HG02623 (cell line): ENCODE results near the gene E2F6.

Experiments used
- ATAC-seq: cut with Tn5 transposase; IDR thresholded peaks from one replicate; pipeline ENCODE4 v1.9.1; 2021; ENCODE audit warnings: moderate library complexity; ENCODE audit not compliant: unreplicated experiment

E2F6 gene

DNA sequence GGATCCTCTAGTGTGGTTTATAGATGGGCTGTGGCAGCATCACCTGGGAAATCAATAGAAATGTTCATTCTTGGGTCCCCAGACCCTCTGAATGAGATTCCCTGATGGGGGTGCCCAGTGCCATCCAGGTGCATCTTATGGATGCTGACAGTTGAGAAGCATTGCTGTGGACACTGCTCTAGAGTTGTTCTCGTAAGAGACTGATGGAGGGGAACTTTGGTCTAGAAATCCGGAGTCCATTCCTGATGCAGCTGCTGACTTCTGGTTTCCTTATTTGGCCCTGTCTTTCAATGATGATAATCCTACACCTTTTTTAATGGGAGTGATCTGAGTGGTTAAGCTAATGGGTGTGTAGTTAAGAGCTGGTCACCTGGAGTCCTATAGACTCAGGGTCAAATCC lies 28.3 kb upstream of the E2F6 start:
- no peak for ATAC-seq

DNA sequence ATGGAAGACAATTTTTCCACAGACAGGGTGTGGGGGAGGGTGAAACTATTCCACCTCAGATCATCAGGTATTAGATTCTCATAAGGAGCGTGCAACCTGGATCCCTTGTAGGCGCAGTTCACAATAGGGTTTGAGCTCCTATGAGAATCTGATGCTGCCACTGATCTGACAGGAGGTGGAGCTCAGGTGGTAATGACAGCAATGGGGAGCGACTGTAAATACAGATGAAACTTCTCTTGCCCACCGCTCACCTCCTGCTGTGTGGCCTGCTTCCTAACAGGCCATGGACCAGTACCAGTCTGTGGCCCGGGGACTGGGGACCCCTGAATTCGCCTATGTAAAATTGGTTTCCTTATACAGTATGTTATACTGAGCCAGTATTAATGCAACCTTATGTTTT lies 27.3 kb upstream of the E2F6 start:
- no peak for ATAC-seq

DNA sequence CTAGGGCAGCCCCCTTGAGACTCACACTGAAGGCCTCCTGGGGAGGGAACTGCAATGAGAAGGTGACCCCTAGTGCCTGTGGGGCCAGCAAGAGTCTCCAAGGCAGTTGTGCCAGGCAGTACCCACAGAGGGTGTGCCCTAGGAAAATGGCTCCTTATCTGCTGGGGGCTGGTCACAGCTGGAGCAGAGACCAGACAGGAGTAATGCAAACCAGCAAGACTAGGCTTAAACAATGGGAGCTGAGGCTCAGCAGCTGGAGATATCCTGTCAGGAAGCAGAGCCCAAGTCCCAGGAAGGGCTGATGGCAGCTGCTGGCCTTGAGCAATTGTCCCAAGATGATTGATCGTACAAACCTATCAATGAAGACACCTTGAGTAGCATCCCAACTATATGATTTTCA lies 26.8 kb upstream of the E2F6 start:
- no peak for ATAC-seq

DNA sequence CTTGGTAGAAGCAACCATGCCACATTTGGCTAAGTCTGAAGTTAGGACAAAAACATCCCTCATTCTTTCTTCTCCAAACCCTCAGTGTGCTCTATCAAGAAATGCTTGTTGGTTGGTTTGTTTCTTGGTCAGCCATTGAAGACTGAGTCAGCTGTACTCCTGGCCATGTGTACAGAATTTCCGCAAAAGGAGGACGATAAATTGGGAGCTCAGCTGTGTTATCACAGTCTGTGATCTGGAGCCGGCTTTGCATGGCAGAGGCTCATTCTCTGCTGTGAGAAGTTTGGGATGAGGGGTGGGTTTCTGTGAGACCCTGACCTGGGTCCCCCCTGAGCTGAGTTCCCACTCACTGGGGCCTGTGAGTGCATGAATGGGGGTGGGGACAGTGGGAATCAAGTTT lies 26.3 kb upstream of the E2F6 start:
- ATAC-seq = no peak

DNA sequence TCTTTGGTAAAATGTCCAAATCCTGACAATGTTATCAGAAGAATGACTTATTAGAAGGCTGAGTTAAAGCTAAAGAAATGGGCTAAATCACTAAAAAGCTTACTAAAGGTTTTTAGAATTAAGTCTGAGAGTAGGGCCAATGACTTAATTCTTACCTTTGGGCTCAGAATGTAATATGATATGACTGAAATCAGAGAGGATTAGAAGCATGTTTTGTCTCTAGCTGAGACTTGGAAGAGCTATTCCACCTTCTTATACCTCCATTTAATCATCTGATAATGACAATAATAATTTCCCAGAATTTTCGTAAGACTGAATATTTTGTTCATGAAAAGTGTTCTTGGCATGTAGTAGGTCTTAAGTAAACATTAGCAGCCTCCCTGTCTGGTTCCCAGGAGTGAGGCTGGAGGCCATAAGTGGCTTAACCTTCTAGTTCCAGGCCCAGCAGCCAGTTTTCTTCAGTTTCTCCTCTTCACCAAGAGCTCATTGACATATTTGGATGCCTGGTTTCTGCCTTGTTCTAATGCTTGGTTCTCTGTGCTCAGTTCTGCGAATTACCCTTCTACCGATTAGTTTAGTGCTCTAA lies 25.5 kb upstream of the E2F6 start:
- no peak for ATAC-seq

DNA sequence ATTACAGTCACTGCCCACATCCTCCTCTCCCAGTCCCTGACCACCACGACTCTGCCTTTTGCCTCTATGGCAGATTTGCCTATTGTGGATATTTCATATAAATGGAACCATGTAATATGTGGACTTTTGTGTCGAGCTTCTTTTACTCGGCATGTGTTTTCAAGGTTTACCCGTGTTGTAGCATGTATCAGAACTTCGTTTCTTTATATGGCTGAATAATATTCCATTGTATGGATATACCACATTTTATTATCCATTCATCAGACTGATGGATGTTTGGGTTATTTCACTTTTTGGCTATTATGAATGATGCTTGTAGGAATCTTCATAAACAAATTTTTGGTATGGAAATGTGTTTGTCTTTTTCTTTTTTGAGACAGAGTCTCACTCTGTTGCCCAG lies 24.2 kb upstream of the E2F6 start:
- ATAC-seq = no peak

DNA sequence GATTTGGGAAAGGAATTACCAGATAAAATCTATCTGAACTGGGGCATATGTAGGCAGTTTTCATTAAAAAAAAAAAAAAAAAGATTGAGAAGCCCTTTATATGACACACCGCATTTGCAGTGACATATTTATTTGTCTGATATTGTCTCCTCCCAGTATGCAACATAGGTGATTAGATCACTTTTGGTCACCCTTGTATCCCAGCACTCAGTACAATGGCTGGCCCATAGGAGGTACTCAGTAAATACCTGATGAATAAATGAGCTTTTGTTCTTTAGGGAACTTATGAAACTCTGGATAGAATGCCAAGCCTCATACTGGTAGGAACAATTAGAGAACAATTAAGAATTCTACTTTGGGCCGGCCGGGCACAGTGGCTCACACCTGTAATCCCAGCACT lies 22.8 kb upstream of the E2F6 start:
- no peak for ATAC-seq

DNA sequence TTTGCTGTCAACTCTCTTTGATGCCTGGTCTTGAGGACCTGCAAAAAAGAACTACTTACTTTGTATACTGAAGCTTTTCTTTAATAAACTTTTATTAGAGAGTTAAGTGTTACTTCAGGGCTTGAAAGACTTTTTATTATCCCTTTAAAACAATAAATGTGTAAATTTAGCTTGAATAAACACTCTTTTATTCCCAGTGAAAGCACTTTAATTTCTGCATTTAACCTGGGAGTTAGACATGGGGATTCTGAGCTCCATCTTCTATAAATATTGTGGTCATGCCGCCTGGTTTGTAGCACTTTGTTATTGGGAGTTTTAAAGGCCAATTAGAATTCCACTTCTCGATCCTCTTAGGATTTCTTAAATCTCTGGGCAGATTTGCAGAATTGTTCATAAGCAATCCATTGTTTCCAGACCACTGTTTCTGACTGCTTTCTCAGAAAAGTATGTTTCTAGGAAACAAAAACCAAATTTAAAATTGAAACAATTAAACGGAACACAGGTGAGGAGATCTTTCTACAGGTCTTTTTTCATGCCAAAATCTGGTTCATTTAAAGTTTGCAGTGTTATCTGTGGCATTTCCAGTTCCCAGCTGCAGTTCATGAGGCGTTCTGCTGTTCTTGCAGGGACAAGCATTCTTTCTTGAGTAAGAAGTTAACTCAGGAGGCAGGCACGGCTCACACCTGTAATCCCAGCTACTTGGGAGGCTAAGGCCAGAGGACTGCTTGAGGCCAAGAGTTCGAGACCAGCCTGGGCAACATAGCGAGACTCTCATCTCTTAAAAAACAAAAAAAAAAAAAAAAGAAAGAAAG lies 18.1 kb upstream of the E2F6 start:
- no peak for ATAC-seq

DNA sequence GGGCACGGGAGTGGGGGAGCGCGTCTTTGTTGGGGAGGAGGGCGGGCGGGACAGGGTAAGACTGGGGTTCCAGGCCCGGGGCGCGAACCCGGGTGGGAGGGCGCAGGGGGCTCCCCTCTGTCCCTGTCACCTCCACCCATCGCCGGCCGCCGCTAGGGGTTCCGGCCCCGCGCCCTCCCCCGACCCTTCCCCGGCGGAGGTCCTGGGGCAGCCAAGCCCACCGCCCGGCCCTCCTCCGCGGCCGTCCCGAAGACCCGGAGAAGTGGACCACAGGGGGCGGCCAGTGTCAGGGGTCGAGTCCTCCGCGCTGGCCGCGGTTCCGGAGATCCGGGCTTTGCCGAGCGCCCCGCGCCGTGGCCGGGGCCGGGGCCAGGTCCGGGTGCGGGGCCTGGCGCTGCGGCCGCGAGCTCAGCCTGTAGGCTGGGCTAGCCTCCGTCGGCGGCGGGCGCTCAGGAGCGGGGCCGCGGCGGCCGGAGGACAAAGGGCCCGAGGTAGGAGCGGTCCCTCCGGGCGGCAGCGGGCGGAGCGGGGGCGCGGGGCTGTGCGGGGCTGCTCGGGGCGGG lies 16.6 kb upstream of the E2F6 start:
- no peak for ATAC-seq

DNA sequence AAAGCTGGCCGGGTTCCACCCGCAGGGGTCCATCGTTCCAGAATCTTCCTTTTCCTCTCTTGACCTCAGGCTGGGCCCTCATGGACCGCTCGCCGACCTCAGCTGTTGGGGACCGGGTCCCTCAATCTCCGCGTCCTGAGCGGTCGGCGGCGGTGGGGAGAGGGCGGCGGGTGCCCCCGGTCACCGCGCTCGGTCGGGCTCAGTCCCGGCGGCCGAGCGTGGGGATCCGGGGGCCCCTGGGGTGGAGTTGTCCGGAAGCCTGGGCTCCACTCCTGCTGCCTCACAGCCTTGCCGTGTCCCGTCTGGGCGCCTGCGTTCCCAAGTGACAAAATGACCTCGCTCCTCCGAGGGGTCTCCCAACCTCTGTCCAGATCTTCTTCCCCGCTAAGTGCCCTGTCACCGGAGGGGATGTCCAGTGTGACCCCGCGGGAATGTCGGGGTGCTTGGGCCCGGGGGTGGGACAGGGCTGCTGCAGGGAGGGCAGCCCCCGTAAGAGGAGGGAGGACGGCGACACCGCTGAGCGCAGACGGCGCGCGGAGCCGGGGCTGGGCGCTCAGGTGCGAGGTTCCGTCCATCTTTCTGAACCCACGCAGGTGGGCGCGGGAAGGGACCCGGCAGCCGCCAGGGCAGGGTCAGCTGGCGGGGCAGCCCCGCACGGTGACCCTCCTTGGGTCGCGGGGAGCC lies 16.0 kb upstream of the E2F6 start:
- ATAC-seq = no peak

DNA sequence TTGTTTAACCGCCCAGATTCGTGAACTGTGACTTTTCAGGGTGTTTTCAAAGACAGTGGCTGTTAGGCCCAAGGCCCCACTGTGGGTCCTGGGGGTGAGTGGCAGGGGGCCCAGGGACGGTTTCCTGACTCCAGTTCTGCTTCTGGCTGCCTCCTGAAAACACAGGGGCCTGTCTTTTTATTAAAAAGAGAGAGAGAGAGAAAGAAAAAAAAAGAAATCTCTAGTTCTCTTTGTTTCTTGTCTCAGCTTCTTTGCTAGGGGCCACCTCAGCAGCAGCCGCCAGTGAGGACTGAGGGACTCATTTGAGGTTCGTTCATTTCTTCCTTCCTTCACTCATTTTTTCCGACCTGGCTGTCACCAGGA lies 15.4 kb upstream of the E2F6 start:
- ATAC-seq = no peak

DNA sequence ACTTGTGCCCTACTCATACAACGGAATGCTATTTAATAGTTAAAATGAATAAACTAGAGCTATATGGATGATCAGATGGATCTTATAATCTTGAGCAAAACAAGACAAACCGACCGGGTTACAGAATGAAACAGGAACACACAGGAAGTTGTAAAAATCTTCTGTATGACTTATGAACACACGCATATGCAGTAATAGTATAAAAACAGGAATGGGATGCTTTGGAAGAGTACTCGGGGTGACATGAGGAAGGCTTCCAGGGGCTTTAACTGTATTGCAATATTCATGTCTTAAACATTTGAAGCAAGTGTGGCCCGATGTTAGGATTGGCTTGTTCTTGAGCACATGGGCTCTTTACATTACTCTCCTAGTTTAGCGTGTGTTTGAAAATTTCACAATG lies 14.9 kb upstream of the E2F6 start:
- no peak for ATAC-seq

DNA sequence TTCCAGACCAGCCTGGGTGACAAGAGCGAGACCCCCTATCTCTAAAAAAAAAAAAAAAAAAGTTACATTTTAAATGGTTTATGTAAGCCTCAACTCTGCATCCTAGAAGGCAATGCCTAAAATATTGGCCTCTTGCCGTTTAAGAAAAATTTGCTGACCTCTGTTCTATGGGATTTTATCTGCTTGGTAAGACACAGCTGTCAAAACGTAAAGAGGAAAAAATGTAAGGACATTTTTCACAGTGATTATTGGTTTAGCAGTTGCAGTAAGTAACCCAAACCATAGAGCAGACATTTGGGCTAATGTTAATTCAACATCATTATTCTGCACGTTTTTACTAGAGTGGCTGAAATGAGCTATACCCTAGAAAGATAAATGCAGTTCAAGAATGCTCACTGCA lies 14.4 kb upstream of the E2F6 start:
- no peak for ATAC-seq

DNA sequence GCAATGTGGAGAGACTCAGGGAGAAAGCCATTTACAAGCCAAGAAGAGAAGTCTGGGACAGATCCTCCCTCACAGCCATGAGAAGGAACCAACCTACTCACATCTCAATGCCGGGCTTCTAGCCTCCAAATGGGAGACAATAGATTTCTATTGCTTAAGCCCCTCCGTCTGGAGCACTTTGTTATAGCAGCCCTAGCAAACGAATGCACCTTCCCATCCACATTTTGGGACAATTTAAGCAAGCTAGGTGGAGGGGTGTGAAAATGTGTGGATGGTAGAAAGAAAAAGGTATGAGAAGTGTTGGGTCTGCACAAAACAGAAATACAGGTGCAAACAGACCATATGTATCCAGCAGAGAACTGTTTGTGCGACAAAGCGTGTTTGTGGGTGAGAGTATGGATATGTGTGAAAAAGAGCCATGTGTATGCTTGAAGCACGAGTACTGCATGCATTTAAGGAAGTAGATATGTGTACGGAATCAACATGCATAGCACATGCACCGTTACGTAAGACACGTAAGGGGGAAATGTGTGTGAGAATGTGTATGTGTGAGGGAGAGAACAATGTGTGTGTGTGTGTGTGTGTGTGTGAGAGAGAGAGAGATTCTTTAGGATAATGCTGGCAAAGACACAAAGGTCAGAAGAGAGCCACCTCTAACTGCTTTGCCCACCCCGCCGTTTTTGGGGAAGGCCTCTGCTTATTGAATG lies 13.1 kb upstream of the E2F6 start:
- no peak for ATAC-seq

DNA sequence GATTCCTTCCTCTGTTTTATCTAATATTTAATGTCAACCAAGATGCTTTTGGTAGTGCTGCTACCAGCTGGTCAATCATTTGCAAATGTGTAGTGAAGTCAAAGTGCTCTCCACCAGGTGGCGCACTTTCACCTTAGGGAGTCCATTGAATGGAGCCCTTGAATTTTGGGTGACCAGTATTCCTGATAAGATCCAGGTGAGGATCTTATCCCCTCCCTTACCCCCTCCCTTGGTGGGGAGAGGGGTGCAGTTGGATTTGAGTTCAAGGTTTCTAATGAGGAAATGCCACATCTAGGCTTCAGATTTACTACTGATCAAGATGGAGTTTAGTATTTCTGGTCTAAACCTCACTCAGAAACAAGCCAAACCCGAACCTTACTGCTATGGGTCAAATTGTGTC lies 12.0 kb upstream of the E2F6 start:
- ATAC-seq = peak; percentile 67

DNA sequence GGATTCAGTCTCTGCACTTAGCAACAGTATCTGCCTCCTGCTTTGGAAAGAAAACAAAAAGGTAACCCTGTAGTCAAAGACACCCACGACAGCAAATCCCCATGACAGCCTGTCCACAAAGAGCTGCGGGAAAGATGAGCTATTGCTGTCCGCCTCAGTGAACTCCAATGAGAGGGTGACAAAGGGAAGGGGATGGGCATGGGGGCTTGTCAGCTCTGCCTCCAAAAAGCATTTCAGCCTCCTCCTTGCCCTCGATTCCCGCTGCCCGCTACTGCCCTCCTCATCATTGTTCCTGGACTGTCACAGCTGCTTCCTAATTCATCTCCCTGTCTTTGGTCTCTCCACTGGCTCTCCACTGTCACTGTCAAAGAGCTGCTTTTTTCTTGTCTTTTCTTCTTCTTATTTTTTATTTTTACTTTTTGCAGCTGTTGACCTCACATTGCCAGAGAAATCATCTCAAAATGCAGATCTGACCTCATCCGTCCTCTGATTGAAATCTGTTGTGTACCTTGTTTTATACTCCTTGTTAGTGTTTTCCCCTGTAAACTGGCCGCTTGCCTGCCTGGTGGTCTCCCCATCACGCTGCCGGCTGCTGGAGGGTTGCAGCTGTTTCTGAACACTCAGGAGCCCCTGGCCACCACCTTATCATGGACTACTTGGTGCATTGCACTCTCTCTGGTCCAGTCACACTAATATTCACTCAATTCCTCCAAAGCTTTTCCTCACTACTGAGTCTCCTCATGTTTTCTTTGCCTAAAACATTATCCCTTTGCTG lies 7.9 kb upstream of the E2F6 start:
- ATAC-seq = no peak

DNA sequence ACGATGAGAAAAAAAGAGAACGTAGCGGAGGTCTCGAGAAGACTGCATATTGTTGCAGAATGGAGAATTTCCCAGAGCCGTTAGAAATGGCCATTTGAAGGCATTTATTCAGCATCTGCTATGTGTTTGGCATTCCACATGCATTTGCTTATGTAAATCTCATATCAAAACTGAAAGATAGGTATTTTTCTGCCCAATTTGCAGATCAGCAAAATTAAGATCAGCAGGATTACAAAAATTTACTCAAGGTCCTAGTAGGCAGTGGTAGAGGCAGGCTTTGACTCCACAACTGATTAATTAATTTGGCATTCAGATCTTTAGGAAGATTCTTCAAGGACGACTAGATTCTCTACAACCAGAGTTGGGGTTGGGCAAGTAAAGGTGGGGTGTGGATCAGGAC lies 1.8 kb upstream of the E2F6 start:
- no peak for ATAC-seq

DNA sequence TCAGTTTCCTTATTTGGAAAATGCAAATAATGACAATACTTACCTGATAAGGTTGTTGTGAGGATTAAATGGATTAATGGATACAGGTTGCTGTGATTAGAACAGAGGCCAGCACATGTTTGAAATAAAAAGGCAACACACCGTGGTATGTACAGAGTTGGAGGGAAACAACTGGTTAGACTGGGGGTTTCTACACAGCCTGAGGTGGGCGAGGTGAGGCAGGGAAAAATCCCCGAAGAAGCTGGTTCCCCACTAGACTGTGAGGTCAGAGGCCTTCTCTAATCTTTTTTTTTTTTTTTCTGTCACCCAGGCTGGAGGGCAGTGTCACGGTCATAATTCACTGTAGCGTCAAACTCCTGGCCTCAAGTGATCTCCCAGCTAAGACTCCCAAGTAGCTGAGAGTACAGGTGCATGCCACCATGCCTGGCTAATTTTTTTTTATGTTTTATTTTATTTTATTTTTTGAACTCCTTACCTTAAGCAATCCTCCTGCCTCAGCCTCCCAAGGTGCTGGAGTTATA lies 1.2 kb upstream of the E2F6 start:
- ATAC-seq = no peak

DNA sequence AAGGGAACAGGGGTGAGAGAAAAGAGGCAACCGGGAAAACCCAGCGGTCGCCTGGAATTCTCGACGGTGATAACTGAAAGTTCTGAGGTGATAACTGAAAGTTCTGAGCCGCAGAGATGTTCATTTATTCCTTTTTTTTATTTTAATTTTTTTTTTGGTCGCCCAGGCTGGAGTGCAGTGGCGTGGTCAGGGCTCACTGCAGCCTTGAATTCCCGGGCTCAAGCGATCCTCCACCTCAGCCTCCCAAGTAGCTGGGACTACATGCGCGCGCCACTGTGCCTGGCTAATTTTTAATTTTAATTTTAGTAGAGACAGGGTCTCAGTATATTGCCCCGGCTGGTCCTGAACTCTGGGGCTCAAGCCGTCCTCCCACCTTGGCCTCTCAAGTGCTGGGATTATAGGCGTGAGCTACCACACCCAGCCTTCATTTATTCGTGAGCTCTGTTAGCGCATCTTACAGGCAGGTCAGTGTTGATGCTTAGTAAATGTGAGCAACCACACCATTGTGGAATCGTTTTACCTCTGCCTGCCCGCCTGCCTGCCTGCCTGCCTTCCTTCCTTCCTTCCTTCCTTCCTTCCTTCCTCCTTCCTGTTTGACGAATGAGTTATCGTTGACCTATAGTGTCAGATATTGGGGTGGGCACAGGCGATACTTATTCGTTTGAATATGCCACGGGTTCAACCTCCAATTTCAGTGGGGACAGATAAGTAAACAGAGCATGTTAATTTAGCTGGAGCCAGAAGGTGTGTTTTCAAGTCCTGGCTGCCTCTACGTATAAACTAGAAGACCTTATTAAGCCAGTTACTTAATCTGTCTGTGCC lies 557 bp upstream of the E2F6 start:
- peak; percentile 5 for ATAC-seq

DNA sequence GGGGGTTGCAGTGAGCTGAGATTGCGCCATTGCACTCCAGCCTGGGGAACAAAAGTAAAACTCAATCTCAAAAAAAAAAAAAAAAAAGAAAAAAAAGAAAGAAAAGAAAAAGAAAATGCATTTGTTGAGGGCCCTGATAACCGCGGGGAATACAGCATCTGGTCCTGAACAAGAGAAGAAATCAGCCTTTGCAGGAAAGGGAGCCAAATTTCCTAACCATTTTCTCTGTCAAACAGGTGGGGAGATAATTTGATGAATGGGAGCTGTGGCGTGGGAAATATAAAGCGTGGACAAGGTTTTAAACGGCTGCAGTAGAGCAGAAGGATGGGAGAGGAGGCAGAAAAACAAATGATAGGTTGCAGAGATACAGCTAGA lies 864 bp downstream of the E2F6 start:
- ATAC-seq = no peak
